Measurements from ENCODE around the gene TMED8. TPM values are rescaled to one million over a fixed set of nuclear protein-coding genes. Genes with fewer than 3 reads are reported as not detected.
"Not testable (repeated sequence)": the region's sequence is repeated elsewhere in the genome, so short reads cannot be mapped to it uniquely, and the experiment has no call there.

Gene TMED8
- total and polyA plus RNA-seq, 2 of the 13 experiments (the other 11 are each of a cell fraction or from before 2014, with no cell fraction given) = 6.0 to 11.7 TPM

DNA sequence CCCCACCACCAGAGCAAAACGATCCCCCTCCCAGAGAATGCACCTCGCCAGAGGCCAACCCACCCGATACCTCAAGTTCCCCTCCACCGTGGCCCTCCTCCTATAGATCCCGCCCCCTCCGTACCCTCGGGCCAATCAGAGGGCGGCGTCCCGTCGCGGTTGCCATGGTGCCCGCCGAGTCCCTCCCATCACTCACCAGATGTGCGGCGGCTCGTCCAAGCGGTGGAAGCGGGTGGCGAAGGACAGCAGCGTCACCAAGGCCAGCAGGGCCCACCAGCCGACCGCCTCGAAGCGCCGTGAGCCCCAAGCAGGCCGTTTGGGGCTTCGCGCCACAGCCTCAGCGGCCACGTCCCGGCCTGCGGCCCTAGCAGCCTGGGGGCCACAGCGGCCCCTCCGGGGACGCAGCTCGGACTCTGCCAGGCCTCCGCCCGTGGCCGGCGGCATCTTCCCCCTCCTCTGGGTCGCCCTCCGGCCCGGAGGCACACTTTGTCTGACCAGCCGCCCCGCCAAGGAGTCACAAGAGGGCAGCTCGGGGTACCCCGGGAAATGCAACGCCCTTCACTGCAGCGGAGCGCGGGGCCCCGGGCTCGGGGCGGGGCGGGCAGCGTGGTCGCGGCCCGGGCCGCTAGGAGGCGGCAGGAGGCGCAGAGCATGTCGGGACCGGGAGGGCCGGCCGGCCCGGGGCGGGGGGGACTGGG lies 56.5 kb downstream of the TMED8 start, which contains the start of gene POMT2 (continued):
- TF ChIP-seq ZMYM4 (CRISPR knock-in tag; IDR thresholded peaks at IDR 0.05) = peak; percentile 33; the same call in 1 of the 2 replicates
- TF ChIP-seq SAP130 (CRISPR knock-in tag; IDR thresholded peaks at IDR 0.05; ENCODE audit: low read depth) = peak; percentile 95
- no peak for TF ChIP-seq ZNF572 (CRISPR knock-in tag; IDR thresholded peaks at IDR 0.05)
- peak; percentile 75; the same call in 1 of the 2 replicates for TF ChIP-seq CHCHD3 (CRISPR knock-in tag; IDR thresholded peaks at IDR 0.05)
- TF ChIP-seq ZNF547 (CRISPR knock-in tag; IDR thresholded peaks at IDR 0.05) = peak; percentile 90; the same call in 1 of the 2 replicates
- TF ChIP-seq, protein P1, sequence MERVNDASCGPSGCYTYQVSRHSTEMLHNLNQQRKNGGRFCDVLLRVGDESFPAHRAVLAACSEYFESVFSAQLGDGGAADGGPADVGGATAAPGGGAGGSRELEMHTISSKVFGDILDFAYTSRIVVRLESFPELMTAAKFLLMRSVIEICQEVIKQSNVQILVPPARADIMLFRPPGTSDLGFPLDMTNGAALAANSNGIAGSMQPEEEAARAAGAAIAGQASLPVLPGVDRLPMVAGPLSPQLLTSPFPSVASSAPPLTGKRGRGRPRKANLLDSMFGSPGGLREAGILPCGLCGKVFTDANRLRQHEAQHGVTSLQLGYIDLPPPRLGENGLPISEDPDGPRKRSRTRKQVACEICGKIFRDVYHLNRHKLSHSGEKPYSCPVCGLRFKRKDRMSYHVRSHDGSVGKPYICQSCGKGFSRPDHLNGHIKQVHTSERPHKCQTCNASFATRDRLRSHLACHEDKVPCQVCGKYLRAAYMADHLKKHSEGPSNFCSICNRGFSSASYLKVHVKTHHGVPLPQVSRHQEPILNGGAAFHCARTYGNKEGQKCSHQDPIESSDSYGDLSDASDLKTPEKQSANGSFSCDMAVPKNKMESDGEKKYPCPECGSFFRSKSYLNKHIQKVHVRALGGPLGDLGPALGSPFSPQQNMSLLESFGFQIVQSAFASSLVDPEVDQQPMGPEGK (CRISPR knock-in tag; IDR thresholded peaks at IDR 0.05) = 0 out of 2 replicates have a peak, but pooled peaks have one; percentile 25
- TF ChIP-seq ZNF83 (CRISPR knock-in tag; IDR thresholded peaks at IDR 0.05; ENCODE audit: borderline replicate concordance) = peak; percentile 81; the same call in 1 of the 2 replicates
- no peak for TF ChIP-seq POLR2G (IDR thresholded peaks at IDR 0.05; ENCODE audit: low read depth, low read length)

DNA sequence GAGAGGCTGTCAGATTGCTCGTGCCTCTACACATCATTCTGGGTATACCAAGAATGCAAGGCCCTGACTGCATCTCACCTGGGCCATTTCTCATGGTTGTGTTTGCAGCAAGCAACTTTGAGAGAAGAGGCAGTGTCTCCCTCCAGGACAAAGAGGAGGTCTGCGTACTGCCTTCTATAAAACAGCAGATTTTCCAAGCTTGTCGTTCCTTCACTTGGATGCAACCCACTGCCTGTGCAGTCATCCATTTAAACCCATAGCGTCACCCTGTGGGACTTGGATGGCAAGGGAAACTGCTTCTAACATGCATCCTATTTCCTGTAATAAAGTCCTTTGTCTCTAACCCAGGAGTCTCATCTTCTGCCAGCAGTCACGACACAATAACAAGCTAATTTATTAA lies 57.5 kb downstream of the TMED8 start:
- FAIRE-seq (no peak), DNase-seq (ENCODE audit: low spot score) (no peak), ATAC-seq (no peak)
- TF ChIP-seq, protein P2, sequence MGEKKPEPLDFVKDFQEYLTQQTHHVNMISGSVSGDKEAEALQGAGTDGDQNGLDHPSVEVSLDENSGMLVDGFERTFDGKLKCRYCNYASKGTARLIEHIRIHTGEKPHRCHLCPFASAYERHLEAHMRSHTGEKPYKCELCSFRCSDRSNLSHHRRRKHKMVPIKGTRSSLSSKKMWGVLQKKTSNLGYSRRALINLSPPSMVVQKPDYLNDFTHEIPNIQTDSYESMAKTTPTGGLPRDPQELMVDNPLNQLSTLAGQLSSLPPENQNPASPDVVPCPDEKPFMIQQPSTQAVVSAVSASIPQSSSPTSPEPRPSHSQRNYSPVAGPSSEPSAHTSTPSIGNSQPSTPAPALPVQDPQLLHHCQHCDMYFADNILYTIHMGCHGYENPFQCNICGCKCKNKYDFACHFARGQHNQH (CRISPR knock-in tag; IDR thresholded peaks at IDR 0.05) = no peak
- TF ChIP-seq KDM1A (CRISPR knock-in tag; IDR thresholded peaks at IDR 0.05) = no peak
- TF ChIP-seq FOXP1 (IDR thresholded peaks at IDR 0.05) = no peak
- no peak for TF ChIP-seq FOXP1 (CRISPR knock-in tag; IDR thresholded peaks at IDR 0.05)
- TF ChIP-seq CBX2 (IDR thresholded peaks at IDR 0.05; ENCODE audit: low read depth, low read length) = no peak
- TF ChIP-seq CBX2 (CRISPR knock-in tag; IDR thresholded peaks at IDR 0.05; ENCODE audit: low read depth) = no peak
- peak; percentile 9; the same call in 1 of the 2 replicates for TF ChIP-seq ZNF772 (CRISPR knock-in tag; IDR thresholded peaks at IDR 0.05)
- BruUV-seq (replicated peaks) = no TSS peak
- H3K36me3 ChIP-seq (replicated peaks in 1 of 2; ENCODE audit: control insufficient read depth in 1 of 2, insufficient read depth in 2 of 2, low read length in 2 of 2) = no peaks in the 10 kb centered on the region
- WGBS (ENCODE audit: low lambda C conversion rate) = 57% methylated on average over 4 of the region's 5 CpGs
- H2AFZ ChIP-seq (ENCODE audit: low read length) = no peak overlapping the region
- no peaks in the 10 kb centered on the region for H4K20me1 ChIP-seq (ENCODE audit: insufficient read depth, low read length)
- intact Hi-C loops (cut with micrococcal nuclease; ENCODE audit: unreplicated experiment) (loop anchor here (5.0 kb wide), 1 partner anchor 233 kb away; no protein-coding TSS in a partner anchor), in situ Hi-C loops (cut with HindIII; ENCODE audit: extremely low pct_ligation_motif_present, low pct_unique_long_range_greater_than_20kb) (no loop called here)
- H3K27me3 ChIP-seq (ENCODE audit: control insufficient read depth in 1 of 2, insufficient read depth in 2 of 2, low read length in 2 of 2) = no peaks in the 10 kb centered on the region
- peak overlapping the region; percentile 96 for H3K27ac ChIP-seq (ENCODE audit: extremely low read length, insufficient read depth, low read length)
- H3K9me3 ChIP-seq (ENCODE audit: low read length) = no peaks in the 10 kb centered on the region
- peak overlapping the region; percentile 91 for H3K4me2 ChIP-seq (ENCODE audit: low read depth, low read length)
- H3K9ac ChIP-seq (ENCODE audit: insufficient read depth, low read depth, low read length) = no peak overlapping the region; the same call in 1 of the 2 replicates
- ChIA-PET CTCF (ENCODE audit: low intra/inter-chr PET ratio, low total read pairs) (no interaction called here), POLR2A (interaction anchor here (1.1 to 3.1 kb wide), 2 partner anchors 15 to 19 kb away, joined by 3 to 37 read pairs; no protein-coding TSS in a partner anchor)
- H3K4me1 ChIP-seq (ENCODE audit: insufficient read depth, low read length) = peaks cover 80% of the 10 kb centered on the region
- peak overlapping the region in 2 of 3 experiments; percentile 79 to 93; a peak in 2 of 6 replicates for H3K4me3 ChIP-seq (replicated peaks in 1 of 3; ENCODE audit: insufficient read depth in 1 of 3, low read depth in 2 of 3, low read length in 3 of 3)
- H3K79me2 ChIP-seq (ENCODE audit: insufficient read depth, low read length) = peaks cover 47% of the 10 kb centered on the region

- ATAC-seq; FAIRE-seq; H3K27me3 ChIP-seq (ENCODE audit: control insufficient read depth in 1 of 2, insufficient read depth in 2 of 2, low read length in 2 of 2); in situ Hi-C loops (cut with HindIII; ENCODE audit: extremely low pct_ligation_motif_present, low pct_unique_long_range_greater_than_20kb); BruUV-seq (replicated peaks); H3K36me3 ChIP-seq (replicated peaks in 1 of 2; ENCODE audit: control insufficient read depth in 1 of 2, insufficient read depth in 2 of 2, low read length in 2 of 2); H3K9me3 ChIP-seq (ENCODE audit: low read length); CTCF ChIA-PET (ENCODE audit: low intra/inter-chr PET ratio, low total read pairs); H4K20me1 ChIP-seq (ENCODE audit: insufficient read depth, low read length); H3K4me3 ChIP-seq (replicated peaks in 1 of 3; ENCODE audit: insufficient read depth in 1 of 3, low read depth in 2 of 3, low read length in 3 of 3); H2AFZ ChIP-seq (ENCODE audit: low read length); H3K9ac ChIP-seq (ENCODE audit: insufficient read depth, low read depth, low read length); DNase-seq (ENCODE audit: low spot score): not testable (repeated sequence)
- 96% methylated on average over 11 of the region's 11 CpGs for WGBS (ENCODE audit: low lambda C conversion rate)
- POLR2A ChIA-PET = interaction anchor here (1.1 kb wide), 1 partner anchor 18 kb away, joined by 3 read pairs; no protein-coding TSS in a partner anchor
- intact Hi-C loops (cut with micrococcal nuclease; ENCODE audit: unreplicated experiment) = loop anchor here (5.0 kb wide), 1 partner anchor 234 kb away; no protein-coding TSS in a partner anchor
- peak overlapping the region; percentile 63 for H3K27ac ChIP-seq (ENCODE audit: extremely low read length, insufficient read depth, low read length)
- H3K79me2 ChIP-seq (ENCODE audit: insufficient read depth, low read length) = peaks cover 49% of the 10 kb centered on the region
- peak overlapping the region; percentile 91 for H3K4me2 ChIP-seq (ENCODE audit: low read depth, low read length)
- H3K4me1 ChIP-seq (ENCODE audit: insufficient read depth, low read length) = peaks cover 80% of the 10 kb centered on the region
Measured at GRCh38 chr14:77318756-77319155, 58.1 kb downstream of the TMED8 start.
